K562 (cell line): ENCODE data around the gene ZBTB9. TPM values are rescaled to one million over a fixed set of nuclear protein-coding genes. Genes with fewer than 3 reads are reported as not detected.
A peak's percentile ranks its signal among the peaks of the same experiment; 100 is the strongest.

Experiments
- CREB1 ChIP-seq, 2 experiments: sonication (generic) in 1 of 2; formaldehyde crosslinking in 1 of 2; IDR thresholded peaks; 2 replicates each; pipeline versions ENCODE4 v1.6.1 to v1.8.0; 2012 to 2022; ENCODE audit warnings: inconsistent platforms in 1 of 2, mild to moderate bottlenecking in 1 of 2, missing genetic modification reagents in 1 of 2, moderate library complexity in 1 of 2
- HNRNPLL ChIP-seq: fragments of 200-400 bp; formaldehyde crosslinking; IDR thresholded peaks from 2 replicates; pipeline ENCODE4 v1.6.1; 2017; ENCODE audit warnings: low read length, low read depth, mild to moderate bottlenecking; ENCODE audit not compliant: poor library complexity, severe bottlenecking
- NR2C2 ChIP-seq, 2 experiments: fragments of 200-800 bp in 1 of 2; sonication (Bioruptor generic) in 1 of 2; sonication (generic) in 1 of 2; formaldehyde crosslinking in 1 of 2; IDR thresholded peaks; 2 replicates each; pipeline versions ENCODE4 v1.6.1 to v1.8.0; 2016 to 2022; ENCODE audit warnings: mild to moderate bottlenecking in 1 of 2, missing compliant biosample characterization in 1 of 2, missing genetic modification characterization in 1 of 2, missing genetic modification reagents in 1 of 2
- POLR2A ChIP-seq: fragments of 450-650 bp; conservative IDR thresholded peaks from 2 replicates; pipeline ENCODE4 v1.6.1; 2016
- RBM25 ChIP-seq: fragments of 200-400 bp; formaldehyde crosslinking; IDR thresholded peaks from 2 replicates; pipeline ENCODE4 v1.6.1; 2018; ENCODE audit warnings: low read length, low read depth, moderate library complexity; ENCODE audit not compliant: severe bottlenecking
- RFX7 ChIP-seq: fragments of 250-450 bp; sonication (Bioruptor Pico); IDR thresholded peaks from 2 replicates; pipeline ENCODE4 v1.5.1; 2021; ENCODE audit warnings: mild to moderate bottlenecking
- SIN3A ChIP-seq, 2 experiments: fragments of 150-350 bp in 1 of 2; IDR thresholded peaks; 2 replicates each; pipeline ENCODE4 v1.6.1; 2011 to 2016; ENCODE audit warnings: borderline replicate concordance in 2 of 2, low read depth in 2 of 2, low read length in 2 of 2, mild to moderate bottlenecking in 2 of 2, moderate library complexity in 2 of 2; ENCODE audit not compliant: control insufficient read depth in 1 of 2
- SP1 ChIP-seq: sonication (generic); formaldehyde crosslinking; IDR thresholded peaks from 2 replicates; pipeline ENCODE4 v1.8.1; 2022; ENCODE audit warnings: mild to moderate bottlenecking, missing genetic modification reagents
- ZNF263 ChIP-seq: sonication (generic); formaldehyde crosslinking; IDR thresholded peaks from 2 replicates; pipeline ENCODE4 v1.8.0; 2022; ENCODE audit warnings: mild to moderate bottlenecking, missing genetic modification reagents, borderline replicate concordance
- polyA plus RNA-seq, 8 experiments: library from polyadenylated mRNA; depleted of rRNA in 4 of 8; stranded (reverse) in 5 of 8; unstranded in 3 of 8; fragments of >200 nt; fragmentation: Nextera tagmentation in 2 of 8; fragmentation: Illumina TruSeq in 1 of 8; extraction: Ambion mirVana in 2 of 8; extraction: Trizol in 1 of 8; gene quantifications; 2 replicates each; pipeline versions ENCODE4 v1.2.1 to v1.2.3, GENCODE V29; 2011 to 2014; ENCODE audit warnings: inconsistent platforms in 1 of 8, missing spikeins in 1 of 8
- total RNA-seq, 7 experiments: library from RNA; depleted of rRNA in 6 of 7; stranded (reverse); fragments of >200 nt in 6 of 7; fragmentation: Illumina TruSeq in 2 of 7; extraction: Trizol in 2 of 7; gene quantifications; 2 replicates each; pipeline versions ENCODE4 v1.2.1 to v1.2.3, GENCODE V29; 2011 to 2021; ENCODE audit warnings: low replicate concordance in 1 of 7
- TF ChIP-seq, protein P1 (sequence below): sonication (generic); formaldehyde crosslinking; IDR thresholded peaks from 2 replicates; pipeline ENCODE4 v1.4.0; 2020; ENCODE audit warnings: mild to moderate bottlenecking, missing genetic modification reagents
- TF ChIP-seq, protein P2 (sequence below): fragments of 450-650 bp; IDR thresholded peaks from 2 replicates; pipeline ENCODE4 v1.6.1; 2018; ENCODE audit warnings: mild to moderate bottlenecking, low read depth; ENCODE audit not compliant: partially characterized antibody
- TF ChIP-seq, protein P3 (sequence below): sonication (generic); formaldehyde crosslinking; IDR thresholded peaks from 2 replicates; pipeline ENCODE4 v1.8.1; 2023; ENCODE audit warnings: missing genetic modification reagents, mild to moderate bottlenecking, borderline replicate concordance
- TF ChIP-seq, protein P4 (sequence below): sonication (generic); formaldehyde crosslinking; IDR thresholded peaks from 2 replicates; pipeline ENCODE4 v1.8.1; 2023; ENCODE audit warnings: mild to moderate bottlenecking, missing genetic modification reagents

Gene ZBTB9
- total and polyA plus RNA-seq, 9 of the 15 experiments (the other 6 are each of a cell fraction or from before 2014, with no cell fraction given) = 1.9 to 19.5 (median 10.4) TPM

GRCh38 chr6:33454009-33454946 lies at the start of gene ZBTB9 (continued):
- TF ChIP-seq, protein P1, sequence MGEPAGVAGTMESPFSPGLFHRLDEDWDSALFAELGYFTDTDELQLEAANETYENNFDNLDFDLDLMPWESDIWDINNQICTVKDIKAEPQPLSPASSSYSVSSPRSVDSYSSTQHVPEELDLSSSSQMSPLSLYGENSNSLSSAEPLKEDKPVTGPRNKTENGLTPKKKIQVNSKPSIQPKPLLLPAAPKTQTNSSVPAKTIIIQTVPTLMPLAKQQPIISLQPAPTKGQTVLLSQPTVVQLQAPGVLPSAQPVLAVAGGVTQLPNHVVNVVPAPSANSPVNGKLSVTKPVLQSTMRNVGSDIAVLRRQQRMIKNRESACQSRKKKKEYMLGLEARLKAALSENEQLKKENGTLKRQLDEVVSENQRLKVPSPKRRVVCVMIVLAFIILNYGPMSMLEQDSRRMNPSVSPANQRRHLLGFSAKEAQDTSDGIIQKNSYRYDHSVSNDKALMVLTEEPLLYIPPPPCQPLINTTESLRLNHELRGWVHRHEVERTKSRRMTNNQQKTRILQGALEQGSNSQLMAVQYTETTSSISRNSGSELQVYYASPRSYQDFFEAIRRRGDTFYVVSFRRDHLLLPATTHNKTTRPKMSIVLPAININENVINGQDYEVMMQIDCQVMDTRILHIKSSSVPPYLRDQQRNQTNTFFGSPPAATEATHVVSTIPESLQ (CRISPR knock-in tag) = peak; percentile 97; the same call in 1 of the 2 replicates
- peak; percentile 94 for TF ChIP-seq RBM25
- TF ChIP-seq NR2C2 (CRISPR knock-in tag; IDR thresholded peaks at IDR 0.05) = peak; percentile 43; the same call in 1 of the 2 replicates
- peak; percentile 37; the same call in 1 of the 2 replicates for TF ChIP-seq NR2C2 (tag; IDR thresholded peaks at IDR 0.05)
- TF ChIP-seq, protein P2, sequence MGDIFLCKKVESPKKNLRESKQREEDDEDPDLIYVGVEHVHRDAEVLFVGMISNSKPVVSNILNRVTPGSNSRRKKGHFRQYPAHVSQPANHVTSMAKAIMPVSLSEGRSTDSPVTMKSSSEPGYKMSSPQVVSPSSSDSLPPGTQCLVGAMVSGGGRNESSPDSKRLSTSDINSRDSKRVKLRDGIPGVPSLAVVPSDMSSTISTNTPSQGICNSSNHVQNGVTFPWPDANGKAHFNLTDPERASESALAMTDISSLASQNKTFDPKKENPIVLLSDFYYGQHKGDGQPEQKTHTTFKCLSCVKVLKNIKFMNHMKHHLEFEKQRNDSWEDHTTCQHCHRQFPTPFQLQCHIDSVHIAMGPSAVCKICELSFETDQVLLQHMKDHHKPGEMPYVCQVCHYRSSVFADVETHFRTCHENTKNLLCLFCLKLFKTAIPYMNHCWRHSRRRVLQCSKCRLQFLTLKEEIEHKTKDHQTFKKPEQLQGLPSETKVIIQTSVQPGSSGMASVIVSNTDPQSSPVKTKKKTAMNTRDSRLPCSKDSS = no peak
- TF ChIP-seq HNRNPLL = peak; percentile 67
- peak; percentile 94 for TF ChIP-seq ZNF263 (CRISPR knock-in tag)
- 0 out of 2 replicates have a peak, but pooled peaks have one; percentile 38 for TF ChIP-seq RFX7 (CRISPR knock-in tag)
- peak; percentile 97 for TF ChIP-seq SP1
- peak; percentile 67 for TF ChIP-seq CREB1 (IDR thresholded peaks at IDR 0.05)
- TF ChIP-seq CREB1 (CRISPR knock-in tag; IDR thresholded peaks at IDR 0.05) = peak; percentile 88
- peak; percentile 94 for TF ChIP-seq POLR2A
- TF ChIP-seq, protein P3, sequence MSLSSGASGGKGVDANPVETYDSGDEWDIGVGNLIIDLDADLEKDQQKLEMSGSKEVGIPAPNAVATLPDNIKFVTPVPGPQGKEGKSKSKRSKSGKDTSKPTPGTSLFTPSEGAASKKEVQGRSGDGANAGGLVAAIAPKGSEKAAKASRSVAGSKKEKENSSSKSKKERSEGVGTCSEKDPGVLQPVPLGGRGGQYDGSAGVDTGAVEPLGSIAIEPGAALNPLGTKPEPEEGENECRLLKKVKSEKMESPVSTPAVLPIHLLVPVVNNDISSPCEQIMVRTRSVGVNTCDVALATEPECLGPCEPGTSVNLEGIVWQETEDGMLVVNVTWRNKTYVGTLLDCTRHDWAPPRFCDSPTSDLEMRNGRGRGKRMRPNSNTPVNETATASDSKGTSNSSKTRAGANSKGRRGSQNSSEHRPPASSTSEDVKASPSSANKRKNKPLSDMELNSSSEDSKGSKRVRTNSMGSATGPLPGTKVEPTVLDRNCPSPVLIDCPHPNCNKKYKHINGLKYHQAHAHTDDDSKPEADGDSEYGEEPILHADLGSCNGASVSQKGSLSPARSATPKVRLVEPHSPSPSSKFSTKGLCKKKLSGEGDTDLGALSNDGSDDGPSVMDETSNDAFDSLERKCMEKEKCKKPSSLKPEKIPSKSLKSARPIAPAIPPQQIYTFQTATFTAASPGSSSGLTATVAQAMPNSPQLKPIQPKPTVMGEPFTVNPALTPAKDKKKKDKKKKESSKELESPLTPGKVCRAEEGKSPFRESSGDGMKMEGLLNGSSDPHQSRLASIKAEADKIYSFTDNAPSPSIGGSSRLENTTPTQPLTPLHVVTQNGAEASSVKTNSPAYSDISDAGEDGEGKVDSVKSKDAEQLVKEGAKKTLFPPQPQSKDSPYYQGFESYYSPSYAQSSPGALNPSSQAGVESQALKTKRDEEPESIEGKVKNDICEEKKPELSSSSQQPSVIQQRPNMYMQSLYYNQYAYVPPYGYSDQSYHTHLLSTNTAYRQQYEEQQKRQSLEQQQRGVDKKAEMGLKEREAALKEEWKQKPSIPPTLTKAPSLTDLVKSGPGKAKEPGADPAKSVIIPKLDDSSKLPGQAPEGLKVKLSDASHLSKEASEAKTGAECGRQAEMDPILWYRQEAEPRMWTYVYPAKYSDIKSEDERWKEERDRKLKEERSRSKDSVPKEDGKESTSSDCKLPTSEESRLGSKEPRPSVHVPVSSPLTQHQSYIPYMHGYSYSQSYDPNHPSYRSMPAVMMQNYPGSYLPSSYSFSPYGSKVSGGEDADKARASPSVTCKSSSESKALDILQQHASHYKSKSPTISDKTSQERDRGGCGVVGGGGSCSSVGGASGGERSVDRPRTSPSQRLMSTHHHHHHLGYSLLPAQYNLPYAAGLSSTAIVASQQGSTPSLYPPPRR = 0 out of 2 replicates have a peak, but pooled peaks have one; percentile 80
- TF ChIP-seq, protein P4, sequence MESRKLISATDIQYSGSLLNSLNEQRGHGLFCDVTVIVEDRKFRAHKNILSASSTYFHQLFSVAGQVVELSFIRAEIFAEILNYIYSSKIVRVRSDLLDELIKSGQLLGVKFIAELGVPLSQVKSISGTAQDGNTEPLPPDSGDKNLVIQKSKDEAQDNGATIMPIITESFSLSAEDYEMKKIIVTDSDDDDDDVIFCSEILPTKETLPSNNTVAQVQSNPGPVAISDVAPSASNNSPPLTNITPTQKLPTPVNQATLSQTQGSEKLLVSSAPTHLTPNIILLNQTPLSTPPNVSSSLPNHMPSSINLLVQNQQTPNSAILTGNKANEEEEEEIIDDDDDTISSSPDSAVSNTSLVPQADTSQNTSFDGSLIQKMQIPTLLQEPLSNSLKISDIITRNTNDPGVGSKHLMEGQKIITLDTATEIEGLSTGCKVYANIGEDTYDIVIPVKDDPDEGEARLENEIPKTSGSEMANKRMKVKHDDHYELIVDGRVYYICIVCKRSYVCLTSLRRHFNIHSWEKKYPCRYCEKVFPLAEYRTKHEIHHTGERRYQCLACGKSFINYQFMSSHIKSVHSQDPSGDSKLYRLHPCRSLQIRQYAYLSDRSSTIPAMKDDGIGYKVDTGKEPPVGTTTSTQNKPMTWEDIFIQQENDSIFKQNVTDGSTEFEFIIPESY (CRISPR knock-in tag) = 0 out of 2 replicates have a peak, but pooled peaks have one; percentile 24
- TF ChIP-seq SIN3A (IDR thresholded peaks at IDR 0.05; ENCODE audit: borderline replicate concordance in 2 of 2, control insufficient read depth in 1 of 2, low read depth in 2 of 2, low read length in 2 of 2) = peak; percentile 98
